AG04449 (cell line): ENCODE measurements around the gene CREG2.

ENCODE experiments used
- CTCF ChIA-PET: fragments of 350-600 bp; formaldehyde crosslinking; extraction: SDS; loops from one replicate; lab custom pipeline; 2021; ENCODE audit warnings: antibody characterized with exemption; lab: Yijun Ruan, JAX
- POLR2A ChIA-PET: fragments of 400-600, 350-600 bp; formaldehyde crosslinking; extraction: SDS; loops from one replicate; lab custom pipeline; 2020; ENCODE audit warnings: antibody characterized with exemption, inconsistent platforms; lab: Yijun Ruan, JAX
- DNase-seq: peaks from one replicate; pipeline ENCODE4 v3.0.0-alpha.2; 2010; ENCODE audit warnings: low read depth, low spot score
- H3K4me3 ChIP-seq: 2 replicates; pipeline ENCODE4 v1.5.1; 2011; ENCODE audit warnings: low read depth, mild to moderate bottlenecking, control low read depth, low read length
- TF ChIP-seq, protein P1 (sequence below): IDR thresholded peaks from one replicate; pipeline ENCODE4 v1.5.1; 2011; ENCODE audit warnings: mild to moderate bottlenecking, moderate library complexity, low read length, control low read depth, inconsistent platforms; ENCODE audit not compliant: insufficient read depth; ENCODE audit errors: missing control alignments

Gene CREG2

DNA sequence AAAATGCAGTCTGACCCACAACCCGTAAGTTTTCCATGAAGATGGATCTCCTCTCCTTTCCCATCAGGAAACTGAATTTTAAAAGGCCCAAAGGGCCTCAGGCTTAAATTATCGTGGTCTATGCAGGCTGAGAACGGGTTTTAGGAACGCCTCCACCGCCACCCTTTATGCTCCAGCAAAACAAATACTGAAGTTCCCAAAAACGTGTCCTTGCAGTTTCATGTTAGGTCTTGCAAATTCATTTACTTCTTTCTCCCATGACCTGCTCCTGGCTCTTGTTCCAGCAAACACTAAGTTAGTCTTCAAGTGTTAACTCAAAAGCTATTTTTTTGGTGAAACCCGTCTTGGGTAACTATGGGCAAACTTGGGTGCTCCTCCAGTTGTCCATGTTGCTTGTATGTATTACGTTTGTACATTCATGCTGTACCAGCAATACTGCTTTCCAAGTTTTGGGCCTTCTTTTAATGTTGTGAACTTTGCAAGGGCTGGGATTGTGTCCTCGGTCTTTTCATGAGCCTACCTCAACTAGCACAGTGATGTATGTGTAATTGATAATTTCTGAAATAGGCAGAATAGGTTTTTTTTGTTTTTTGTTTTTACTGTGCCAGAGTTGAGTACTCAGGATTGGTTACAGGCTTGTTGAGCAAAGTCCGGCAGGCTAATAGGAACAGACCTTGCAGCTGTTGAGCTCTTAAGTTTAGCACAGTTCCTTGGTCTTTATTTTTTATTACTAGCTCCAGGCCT is 77.0 kb downstream of the CREG2 start:
- DNase-seq: no peak
- CTCF ChIA-PET: interaction anchor here (1.1 to 2.4 kb wide), 2 partner anchors 32 to 109 kb away, joined by 3 to 12 read pairs; no protein-coding TSS in a partner anchor
- TF ChIP-seq, protein P1, sequence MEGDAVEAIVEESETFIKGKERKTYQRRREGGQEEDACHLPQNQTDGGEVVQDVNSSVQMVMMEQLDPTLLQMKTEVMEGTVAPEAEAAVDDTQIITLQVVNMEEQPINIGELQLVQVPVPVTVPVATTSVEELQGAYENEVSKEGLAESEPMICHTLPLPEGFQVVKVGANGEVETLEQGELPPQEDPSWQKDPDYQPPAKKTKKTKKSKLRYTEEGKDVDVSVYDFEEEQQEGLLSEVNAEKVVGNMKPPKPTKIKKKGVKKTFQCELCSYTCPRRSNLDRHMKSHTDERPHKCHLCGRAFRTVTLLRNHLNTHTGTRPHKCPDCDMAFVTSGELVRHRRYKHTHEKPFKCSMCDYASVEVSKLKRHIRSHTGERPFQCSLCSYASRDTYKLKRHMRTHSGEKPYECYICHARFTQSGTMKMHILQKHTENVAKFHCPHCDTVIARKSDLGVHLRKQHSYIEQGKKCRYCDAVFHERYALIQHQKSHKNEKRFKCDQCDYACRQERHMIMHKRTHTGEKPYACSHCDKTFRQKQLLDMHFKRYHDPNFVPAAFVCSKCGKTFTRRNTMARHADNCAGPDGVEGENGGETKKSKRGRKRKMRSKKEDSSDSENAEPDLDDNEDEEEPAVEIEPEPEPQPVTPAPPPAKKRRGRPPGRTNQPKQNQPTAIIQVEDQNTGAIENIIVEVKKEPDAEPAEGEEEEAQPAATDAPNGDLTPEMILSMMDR: no peak
- POLR2A ChIA-PET: no interaction called here
- H3K4me3 ChIP-seq: no peak overlapping the region

DNA sequence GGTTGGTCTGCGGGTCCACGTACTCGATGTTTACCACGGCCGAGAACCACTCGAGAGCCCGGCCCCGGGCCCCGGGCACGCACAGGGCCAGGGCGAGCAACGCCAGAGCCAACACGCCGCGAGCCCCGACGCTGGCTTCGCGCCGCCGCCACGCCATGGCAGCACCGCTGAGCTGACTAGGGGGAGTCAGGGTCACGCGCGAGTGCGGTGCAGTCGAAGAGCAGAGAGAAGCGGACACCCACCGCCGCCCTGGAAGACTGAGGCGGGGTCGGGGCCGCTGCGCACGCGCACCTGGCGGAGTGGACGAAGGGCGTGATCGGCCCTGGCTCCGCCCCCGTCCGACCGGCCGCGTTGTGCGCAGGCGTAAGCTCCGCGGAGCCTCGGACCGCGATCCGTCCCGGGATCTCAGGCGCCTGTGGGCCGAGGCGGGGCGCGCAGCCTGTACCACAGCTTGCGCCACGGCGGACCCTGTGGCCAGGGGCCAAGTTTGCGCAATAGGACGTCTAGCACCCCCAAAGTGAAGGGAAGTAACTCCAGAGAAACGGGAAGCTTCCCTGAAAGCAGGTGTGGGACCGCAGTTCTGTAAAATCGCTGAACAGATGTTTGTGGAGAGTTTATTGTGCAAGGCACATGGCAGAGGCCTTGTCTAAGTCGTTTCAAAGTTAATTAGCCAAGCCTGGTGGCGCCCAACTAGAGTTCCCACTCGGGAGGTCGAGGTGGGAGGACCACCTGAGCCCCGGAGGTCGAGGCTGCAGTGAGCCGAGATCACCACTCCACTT is 78.7 kb downstream of the CREG2 start, which contains the start of gene RNF149:
Gene RNF149 (minus strand): TSS at position 270 of the 779 bp plus-strand sequence. CDS start 113 bp downstream, at position 157.
- no peak for DNase-seq
- TF ChIP-seq, protein P1: no peak
- ChIA-PET POLR2A (interaction anchor here (0.7 to 1.2 kb wide), 6 partner anchors 20 to 517 kb away, joined by 3 read pairs; partner anchors contain the start of gene CNOT11), CTCF (interaction anchor here (1.1 to 2.4 kb wide), 2 partner anchors 34 to 111 kb away, joined by 3 to 12 read pairs; no protein-coding TSS in a partner anchor)
- peak within 1 kb of the TSS; percentile 84 for H3K4me3 ChIP-seq

DNA sequence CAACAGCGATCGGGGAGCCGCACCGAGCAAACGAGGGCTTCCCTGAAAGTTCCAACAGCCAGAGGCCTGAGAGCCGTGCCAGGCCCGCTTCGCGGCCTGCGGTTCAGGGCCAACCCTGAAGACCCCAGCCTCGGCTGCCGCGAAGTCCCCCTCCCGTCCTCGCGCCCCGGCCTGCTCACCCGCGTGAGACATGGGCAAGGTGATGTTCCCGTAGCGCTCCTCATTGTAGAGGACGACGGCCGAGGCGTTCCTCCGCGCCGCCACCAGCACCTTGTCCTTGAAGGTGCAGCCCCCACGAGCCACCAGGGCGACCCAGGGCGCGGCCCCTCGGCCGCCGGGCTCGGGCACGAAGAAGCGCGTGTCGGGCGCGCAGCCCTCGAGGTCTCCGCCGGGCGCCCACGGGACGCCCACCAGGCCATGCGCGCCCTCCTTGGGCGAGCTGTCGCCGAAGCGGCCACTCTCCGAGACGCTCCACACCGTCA is 79.3 kb downstream of the CREG2 start:
- POLR2A ChIA-PET: interaction anchor here (0.7 to 1.2 kb wide), 3 partner anchors 28 to 55 kb away, joined by 3 read pairs; partner anchors contain the start of gene CNOT11
- CTCF ChIA-PET: interaction anchor here (2.4 kb wide), 1 partner anchor 34 kb away, joined by 12 read pairs; no protein-coding TSS in a partner anchor
- peak overlapping the region; percentile 84 for H3K4me3 ChIP-seq
- DNase-seq: no peak
- TF ChIP-seq, protein P1: no peak

DNA sequence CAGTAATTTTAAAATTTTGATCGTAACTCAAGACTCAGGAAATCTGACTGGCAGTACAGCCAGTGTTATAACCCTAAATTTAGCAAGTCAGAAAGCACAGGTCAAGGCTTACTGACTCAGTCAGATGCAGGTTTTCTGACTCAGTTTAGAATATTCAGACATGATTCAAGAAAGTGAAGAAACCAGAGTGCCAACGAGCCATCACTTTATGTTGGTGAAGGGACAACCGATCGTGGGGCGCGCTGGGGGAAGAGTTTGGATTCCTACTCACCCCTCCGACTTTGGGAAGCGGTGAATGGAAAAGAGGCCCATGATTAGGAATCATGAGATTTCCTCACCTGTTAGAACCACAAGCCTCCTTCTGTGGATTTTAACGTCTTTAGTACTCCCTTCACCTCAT is 79.8 kb downstream of the CREG2 start:
- ChIA-PET POLR2A (interaction anchor here (1.0 kb wide), 1 partner anchor 35 kb away, joined by 3 read pairs; no protein-coding TSS in a partner anchor), CTCF (no interaction called here)
- TF ChIP-seq, protein P1: no peak
- H3K4me3 ChIP-seq: peak overlapping the region; percentile 84
- DNase-seq: no peak

DNA sequence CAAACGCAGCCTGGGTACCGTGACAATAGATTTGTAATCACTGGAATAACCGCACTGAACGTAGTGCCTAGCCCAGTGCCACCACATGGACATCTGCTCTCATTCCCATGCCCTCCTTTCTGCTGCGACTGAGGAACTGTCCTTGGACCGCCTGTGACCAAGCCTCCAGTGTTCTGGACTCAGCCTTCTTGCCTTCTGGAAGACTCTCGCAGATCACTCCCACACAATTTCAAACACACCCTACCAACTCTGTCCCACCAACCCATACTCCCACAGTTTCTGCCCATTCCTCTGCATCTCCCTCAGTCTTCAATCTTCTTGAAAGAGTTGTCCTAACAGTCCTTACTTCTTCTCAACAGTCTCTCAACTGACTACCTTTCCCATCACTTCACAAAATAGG is 80.9 kb downstream of the CREG2 start:
- DNase-seq: no peak
- ChIA-PET POLR2A (interaction anchor here (1.3 kb wide), 1 partner anchor 10 kb away, joined by 3 read pairs; no protein-coding TSS in a partner anchor), CTCF (interaction anchor here (1.5 kb wide), 1 partner anchor 10 kb away, joined by 3 read pairs; no protein-coding TSS in a partner anchor)
- H3K4me3 ChIP-seq: peak overlapping the region; percentile 84
- TF ChIP-seq, protein P1: no peak
